SK-N-SH treated with all-trans-retinoic acid at 6 μM for 48 hours (cell line): ENCODE data around the gene WNT3.

ENCODE experiments used
- ATAC-seq: fragments of 200-7000 bp; cut with Tn5 transposase; 3 replicates; pipeline ENCODE4 v1.9.1; 2020; ENCODE audit warnings: mild to moderate bottlenecking, moderate library complexity
- ARNTL ChIP-seq: fragments of 450-650 bp; formaldehyde crosslinking; IDR thresholded peaks from 2 replicates; pipeline ENCODE4 v1.5.0; 2020; ENCODE audit warnings: low read depth, mild to moderate bottlenecking, moderate library complexity, borderline replicate concordance
- CSDC2 ChIP-seq: fragments of 250-450 bp; sonication (Bioruptor Pico); IDR thresholded peaks from 2 replicates; pipeline ENCODE4 v1.5.0; 2020; ENCODE audit warnings: mild to moderate bottlenecking, moderate library complexity
- ESRRG ChIP-seq: fragments of 250-450 bp; sonication (Bioruptor Pico); IDR thresholded peaks from 2 replicates; pipeline ENCODE4 v1.6.1; 2021; ENCODE audit warnings: mild to moderate bottlenecking
- GLIS3 ChIP-seq: fragments of 250-450 bp; sonication (Bioruptor Pico); IDR thresholded peaks from 2 replicates; pipeline ENCODE4 v1.5.0; 2020; ENCODE audit warnings: mild to moderate bottlenecking, moderate library complexity
- ISL1 ChIP-seq: fragments of 250-450 bp; sonication (Bioruptor Pico); IDR thresholded peaks from 2 replicates; pipeline ENCODE4 v2.1.2; 2022; ENCODE audit warnings: mild to moderate bottlenecking, moderate library complexity
- OSR1 ChIP-seq: fragments of 250-450 bp; sonication (Bioruptor Pico); IDR thresholded peaks from 2 replicates; pipeline ENCODE4 v1.8.0; 2022; ENCODE audit warnings: moderate library complexity, mild to moderate bottlenecking, inconsistent platforms
- RARB ChIP-seq: fragments of 250-450 bp; sonication (Bioruptor Pico); IDR thresholded peaks from 2 replicates; pipeline ENCODE4 v1.8.0; 2021; ENCODE audit warnings: mild to moderate bottlenecking, moderate library complexity
- SNAI2 ChIP-seq: fragments of 250-450 bp; sonication (Bioruptor Pico); IDR thresholded peaks from 2 replicates; pipeline ENCODE4 v1.5.0; 2020; ENCODE audit warnings: mild to moderate bottlenecking, moderate library complexity
- TCF4 ChIP-seq: fragments of 250-450 bp; sonication (Bioruptor Pico); IDR thresholded peaks from 2 replicates; pipeline ENCODE4 v1.8.0; 2021; ENCODE audit warnings: mild to moderate bottlenecking, moderate library complexity, borderline replicate concordance
- TOX ChIP-seq: fragments of 250-450 bp; sonication (Bioruptor Pico); IDR thresholded peaks from 2 replicates; pipeline ENCODE4 v1.8.0; 2021; ENCODE audit warnings: mild to moderate bottlenecking, moderate library complexity, borderline replicate concordance
- ZC3H10 ChIP-seq: fragments of 250-450 bp; sonication (Bioruptor Pico); IDR thresholded peaks from 2 replicates; pipeline ENCODE4 v1.5.1; 2021; ENCODE audit warnings: mild to moderate bottlenecking, moderate library complexity
- ZFP3 ChIP-seq: fragments of 250-450 bp; sonication (Bioruptor Pico); IDR thresholded peaks from 2 replicates; pipeline ENCODE4 v1.5.0; 2020; ENCODE audit warnings: mild to moderate bottlenecking, moderate library complexity
- ZFP30 ChIP-seq: fragments of 450-650 bp; formaldehyde crosslinking; IDR thresholded peaks from 2 replicates; pipeline ENCODE4 v1.5.0; 2022; ENCODE audit warnings: mild to moderate bottlenecking, moderate library complexity
- ZNF565 ChIP-seq: fragments of 450-650 bp; formaldehyde crosslinking; conservative IDR thresholded peaks from 2 replicates; pipeline ENCODE4 v1.5.0; 2020; ENCODE audit warnings: low read depth, mild to moderate bottlenecking, moderate library complexity
- ZNF8 ChIP-seq: fragments of 450-650 bp; formaldehyde crosslinking; IDR thresholded peaks from 2 replicates; pipeline ENCODE4 v1.5.0; 2020; ENCODE audit warnings: mild to moderate bottlenecking, moderate library complexity
- TF ChIP-seq, protein P1 (sequence below): fragments of 250-450 bp; sonication (Bioruptor Pico); IDR thresholded peaks from 2 replicates; pipeline ENCODE4 v1.8.0; 2021; ENCODE audit warnings: low read depth, mild to moderate bottlenecking, moderate library complexity, borderline replicate concordance
- TF ChIP-seq, protein P2 (sequence below): fragments of 250-450 bp; sonication (Bioruptor Pico); IDR thresholded peaks from 2 replicates; pipeline ENCODE4 v1.8.0; 2020; ENCODE audit warnings: mild to moderate bottlenecking, moderate library complexity, borderline replicate concordance
- TF ChIP-seq, protein P3 (sequence below): fragments of 250-450 bp; sonication (Bioruptor Pico); IDR thresholded peaks from 2 replicates; pipeline ENCODE4 v1.5.1; 2021; ENCODE audit warnings: mild to moderate bottlenecking, moderate library complexity
- TF ChIP-seq, protein P4 (sequence below): fragments of 250-450 bp; sonication (Bioruptor Pico); IDR thresholded peaks from 2 replicates; pipeline ENCODE4 v1.5.1; 2020; ENCODE audit warnings: low read depth, mild to moderate bottlenecking, moderate library complexity
- TF ChIP-seq, protein P5 (sequence below): fragments of 250-450 bp; sonication (Bioruptor Pico); IDR thresholded peaks from 2 replicates; pipeline ENCODE4 v1.5.0; 2020; ENCODE audit warnings: mild to moderate bottlenecking, moderate library complexity

Gene WNT3, protein sequence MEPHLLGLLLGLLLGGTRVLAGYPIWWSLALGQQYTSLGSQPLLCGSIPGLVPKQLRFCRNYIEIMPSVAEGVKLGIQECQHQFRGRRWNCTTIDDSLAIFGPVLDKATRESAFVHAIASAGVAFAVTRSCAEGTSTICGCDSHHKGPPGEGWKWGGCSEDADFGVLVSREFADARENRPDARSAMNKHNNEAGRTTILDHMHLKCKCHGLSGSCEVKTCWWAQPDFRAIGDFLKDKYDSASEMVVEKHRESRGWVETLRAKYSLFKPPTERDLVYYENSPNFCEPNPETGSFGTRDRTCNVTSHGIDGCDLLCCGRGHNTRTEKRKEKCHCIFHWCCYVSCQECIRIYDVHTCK

DNA sequence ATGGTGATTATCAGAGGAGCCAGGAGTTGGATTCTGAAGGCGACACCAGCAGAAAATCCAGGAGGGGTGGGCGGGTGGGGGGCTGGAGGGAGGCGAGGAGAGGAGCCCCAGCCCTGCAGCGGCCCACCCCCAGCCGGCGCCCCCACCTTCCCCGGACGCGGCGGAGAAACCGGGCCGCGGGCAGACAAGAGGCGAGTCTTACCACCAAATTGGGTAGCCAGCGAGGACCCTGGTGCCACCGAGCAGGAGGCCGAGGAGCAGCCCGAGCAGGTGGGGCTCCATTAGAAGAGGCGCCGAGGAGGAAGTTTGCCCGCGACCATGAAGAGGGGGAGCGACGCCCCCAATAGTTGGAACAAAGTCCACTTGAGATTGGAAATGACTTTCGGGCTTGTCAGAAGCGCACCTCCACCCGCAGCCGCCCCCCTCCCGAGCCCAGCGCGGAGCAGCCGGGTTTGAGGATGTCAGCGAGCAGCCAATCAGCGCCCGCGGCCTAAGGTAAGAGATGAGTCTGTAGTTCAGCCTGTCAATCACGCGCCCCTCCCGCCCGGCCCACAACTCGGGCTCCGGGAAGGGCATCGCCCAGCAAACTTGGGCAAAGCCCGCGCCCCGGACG, at the start of gene WNT3:
Gene WNT3, minus strand, starts transcription at position 377 of the 613 bp plus-strand sequence. Its CDS starts 95 bp downstream, at position 282.
- peak; percentile 29 for ATAC-seq
- no peak for TF ChIP-seq ZC3H10 (CRISPR knock-in tag)
- TF ChIP-seq RARB (CRISPR knock-in tag): no peak
- TF ChIP-seq, protein P1, sequence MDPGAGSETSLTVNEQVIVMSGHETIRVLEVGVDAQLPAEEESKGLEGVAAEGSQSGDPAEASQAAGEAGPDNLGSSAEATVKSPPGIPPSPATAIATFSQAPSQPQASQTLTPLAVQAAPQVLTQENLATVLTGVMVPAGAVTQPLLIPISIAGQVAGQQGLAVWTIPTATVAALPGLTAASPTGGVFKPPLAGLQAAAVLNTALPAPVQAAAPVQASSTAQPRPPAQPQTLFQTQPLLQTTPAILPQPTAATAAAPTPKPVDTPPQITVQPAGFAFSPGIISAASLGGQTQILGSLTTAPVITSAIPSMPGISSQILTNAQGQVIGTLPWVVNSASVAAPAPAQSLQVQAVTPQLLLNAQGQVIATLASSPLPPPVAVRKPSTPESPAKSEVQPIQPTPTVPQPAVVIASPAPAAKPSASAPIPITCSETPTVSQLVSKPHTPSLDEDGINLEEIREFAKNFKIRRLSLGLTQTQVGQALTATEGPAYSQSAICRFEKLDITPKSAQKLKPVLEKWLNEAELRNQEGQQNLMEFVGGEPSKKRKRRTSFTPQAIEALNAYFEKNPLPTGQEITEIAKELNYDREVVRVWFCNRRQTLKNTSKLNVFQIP (CRISPR knock-in tag): no peak
- TF ChIP-seq SNAI2 (CRISPR knock-in tag): no peak
- TF ChIP-seq CSDC2 (CRISPR knock-in tag): no peak
- no peak for TF ChIP-seq TCF4
- TF ChIP-seq ZFP30 (CRISPR knock-in tag): no peak
- no peak for TF ChIP-seq ZFP3
- no peak for TF ChIP-seq ISL1 (CRISPR knock-in tag)
- TF ChIP-seq, protein P2, sequence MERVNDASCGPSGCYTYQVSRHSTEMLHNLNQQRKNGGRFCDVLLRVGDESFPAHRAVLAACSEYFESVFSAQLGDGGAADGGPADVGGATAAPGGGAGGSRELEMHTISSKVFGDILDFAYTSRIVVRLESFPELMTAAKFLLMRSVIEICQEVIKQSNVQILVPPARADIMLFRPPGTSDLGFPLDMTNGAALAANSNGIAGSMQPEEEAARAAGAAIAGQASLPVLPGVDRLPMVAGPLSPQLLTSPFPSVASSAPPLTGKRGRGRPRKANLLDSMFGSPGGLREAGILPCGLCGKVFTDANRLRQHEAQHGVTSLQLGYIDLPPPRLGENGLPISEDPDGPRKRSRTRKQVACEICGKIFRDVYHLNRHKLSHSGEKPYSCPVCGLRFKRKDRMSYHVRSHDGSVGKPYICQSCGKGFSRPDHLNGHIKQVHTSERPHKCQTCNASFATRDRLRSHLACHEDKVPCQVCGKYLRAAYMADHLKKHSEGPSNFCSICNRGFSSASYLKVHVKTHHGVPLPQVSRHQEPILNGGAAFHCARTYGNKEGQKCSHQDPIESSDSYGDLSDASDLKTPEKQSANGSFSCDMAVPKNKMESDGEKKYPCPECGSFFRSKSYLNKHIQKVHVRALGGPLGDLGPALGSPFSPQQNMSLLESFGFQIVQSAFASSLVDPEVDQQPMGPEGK: no peak

DNA sequence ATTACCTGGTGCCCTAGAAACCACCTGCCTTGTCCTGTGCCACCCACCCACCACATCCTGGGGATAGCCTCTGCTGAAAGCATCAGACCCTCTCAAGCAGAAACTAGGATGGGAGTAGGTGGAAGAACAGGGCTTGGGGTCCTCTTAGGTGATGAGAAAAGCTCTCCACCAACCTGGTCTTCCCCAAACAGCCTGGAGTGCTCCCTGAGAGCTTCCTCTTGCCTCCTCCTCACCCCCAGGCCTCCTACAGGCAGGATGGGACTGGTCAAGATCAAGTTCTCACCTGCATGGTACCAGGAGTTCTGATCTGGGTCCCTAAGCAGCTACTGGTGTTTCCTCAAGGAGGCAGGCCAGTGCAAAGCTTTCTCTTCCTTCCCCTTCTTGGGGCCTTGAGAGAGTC, 48.3 kb upstream of the WNT3 start:
- TF ChIP-seq OSR1 (CRISPR knock-in tag): no peak
- TF ChIP-seq ZNF8 (CRISPR knock-in tag): no peak
- no peak for TF ChIP-seq ESRRG (CRISPR knock-in tag)
- no peak for TF ChIP-seq ZNF565 (CRISPR knock-in tag)
- no peak for TF ChIP-seq ZFP30 (CRISPR knock-in tag)
- TF ChIP-seq, protein P3, sequence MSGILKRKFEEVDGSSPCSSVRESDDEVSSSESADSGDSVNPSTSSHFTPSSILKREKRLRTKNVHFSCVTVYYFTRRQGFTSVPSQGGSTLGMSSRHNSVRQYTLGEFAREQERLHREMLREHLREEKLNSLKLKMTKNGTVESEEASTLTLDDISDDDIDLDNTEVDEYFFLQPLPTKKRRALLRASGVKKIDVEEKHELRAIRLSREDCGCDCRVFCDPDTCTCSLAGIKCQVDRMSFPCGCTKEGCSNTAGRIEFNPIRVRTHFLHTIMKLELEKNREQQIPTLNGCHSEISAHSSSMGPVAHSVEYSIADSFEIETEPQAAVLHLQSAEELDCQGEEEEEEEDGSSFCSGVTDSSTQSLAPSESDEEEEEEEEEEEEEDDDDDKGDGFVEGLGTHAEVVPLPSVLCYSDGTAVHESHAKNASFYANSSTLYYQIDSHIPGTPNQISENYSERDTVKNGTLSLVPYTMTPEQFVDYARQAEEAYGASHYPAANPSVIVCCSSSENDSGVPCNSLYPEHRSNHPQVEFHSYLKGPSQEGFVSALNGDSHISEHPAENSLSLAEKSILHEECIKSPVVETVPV (CRISPR knock-in tag): no peak
- TF ChIP-seq, all 23 proteins: peak for 0
- no peak for ATAC-seq

DNA sequence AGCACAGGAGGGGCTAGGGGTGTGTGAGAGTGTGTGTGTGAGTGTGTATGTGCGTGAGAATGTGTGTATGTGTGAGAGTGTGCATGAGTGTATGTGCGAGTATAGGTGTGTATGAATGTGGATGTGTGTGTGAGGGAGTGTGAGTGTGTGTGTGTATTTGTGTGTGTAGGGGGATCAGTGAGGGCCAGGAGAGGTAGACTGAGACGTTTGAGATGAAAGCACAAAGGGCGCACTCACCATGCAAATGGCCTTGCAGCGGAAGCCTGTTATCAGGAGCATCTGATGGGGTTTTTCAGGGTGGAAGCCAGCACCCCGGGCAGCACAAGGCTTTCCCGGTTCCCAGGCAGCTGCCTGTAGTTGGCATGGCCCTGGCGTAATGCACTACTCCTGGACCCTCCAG, 47.8 kb upstream of the WNT3 start:
- TF ChIP-seq, protein P4, sequence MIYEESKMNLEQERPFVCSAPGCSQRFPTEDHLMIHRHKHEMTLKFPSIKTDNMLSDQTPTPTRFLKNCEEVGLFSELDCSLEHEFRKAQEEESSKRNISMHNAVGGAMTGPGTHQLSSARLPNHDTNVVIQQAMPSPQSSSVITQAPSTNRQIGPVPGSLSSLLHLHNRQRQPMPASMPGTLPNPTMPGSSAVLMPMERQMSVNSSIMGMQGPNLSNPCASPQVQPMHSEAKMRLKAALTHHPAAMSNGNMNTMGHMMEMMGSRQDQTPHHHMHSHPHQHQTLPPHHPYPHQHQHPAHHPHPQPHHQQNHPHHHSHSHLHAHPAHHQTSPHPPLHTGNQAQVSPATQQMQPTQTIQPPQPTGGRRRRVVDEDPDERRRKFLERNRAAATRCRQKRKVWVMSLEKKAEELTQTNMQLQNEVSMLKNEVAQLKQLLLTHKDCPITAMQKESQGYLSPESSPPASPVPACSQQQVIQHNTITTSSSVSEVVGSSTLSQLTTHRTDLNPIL (CRISPR knock-in tag): no peak
- TF ChIP-seq ISL1 (CRISPR knock-in tag): no peak
- TF ChIP-seq ARNTL (CRISPR knock-in tag): no peak
- no peak for TF ChIP-seq ZNF8 (CRISPR knock-in tag)
- no peak for TF ChIP-seq ZFP3
- TF ChIP-seq ZFP30 (CRISPR knock-in tag): no peak
- TF ChIP-seq ZNF565 (CRISPR knock-in tag): no peak
- TF ChIP-seq, protein P1 (CRISPR knock-in tag): no peak
- TF ChIP-seq ZC3H10 (CRISPR knock-in tag): no peak
- TF ChIP-seq, protein P5, sequence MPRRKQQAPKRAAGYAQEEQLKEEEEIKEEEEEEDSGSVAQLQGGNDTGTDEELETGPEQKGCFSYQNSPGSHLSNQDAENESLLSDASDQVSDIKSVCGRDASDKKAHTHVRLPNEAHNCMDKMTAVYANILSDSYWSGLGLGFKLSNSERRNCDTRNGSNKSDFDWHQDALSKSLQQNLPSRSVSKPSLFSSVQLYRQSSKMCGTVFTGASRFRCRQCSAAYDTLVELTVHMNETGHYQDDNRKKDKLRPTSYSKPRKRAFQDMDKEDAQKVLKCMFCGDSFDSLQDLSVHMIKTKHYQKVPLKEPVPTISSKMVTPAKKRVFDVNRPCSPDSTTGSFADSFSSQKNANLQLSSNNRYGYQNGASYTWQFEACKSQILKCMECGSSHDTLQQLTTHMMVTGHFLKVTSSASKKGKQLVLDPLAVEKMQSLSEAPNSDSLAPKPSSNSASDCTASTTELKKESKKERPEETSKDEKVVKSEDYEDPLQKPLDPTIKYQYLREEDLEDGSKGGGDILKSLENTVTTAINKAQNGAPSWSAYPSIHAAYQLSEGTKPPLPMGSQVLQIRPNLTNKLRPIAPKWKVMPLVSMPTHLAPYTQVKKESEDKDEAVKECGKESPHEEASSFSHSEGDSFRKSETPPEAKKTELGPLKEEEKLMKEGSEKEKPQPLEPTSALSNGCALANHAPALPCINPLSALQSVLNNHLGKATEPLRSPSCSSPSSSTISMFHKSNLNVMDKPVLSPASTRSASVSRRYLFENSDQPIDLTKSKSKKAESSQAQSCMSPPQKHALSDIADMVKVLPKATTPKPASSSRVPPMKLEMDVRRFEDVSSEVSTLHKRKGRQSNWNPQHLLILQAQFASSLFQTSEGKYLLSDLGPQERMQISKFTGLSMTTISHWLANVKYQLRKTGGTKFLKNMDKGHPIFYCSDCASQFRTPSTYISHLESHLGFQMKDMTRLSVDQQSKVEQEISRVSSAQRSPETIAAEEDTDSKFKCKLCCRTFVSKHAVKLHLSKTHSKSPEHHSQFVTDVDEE: no peak
- TF ChIP-seq TCF4: no peak
- TF ChIP-seq GLIS3: no peak
- TF ChIP-seq CSDC2 (CRISPR knock-in tag): no peak
- no peak for TF ChIP-seq RARB (CRISPR knock-in tag)
- TF ChIP-seq TOX (CRISPR knock-in tag): no peak
- TF ChIP-seq OSR1 (CRISPR knock-in tag): no peak
- TF ChIP-seq, protein P2: no peak
- no peak for TF ChIP-seq SNAI2 (CRISPR knock-in tag)
- TF ChIP-seq ESRRG (CRISPR knock-in tag): no peak
- TF ChIP-seq, all 23 proteins: peak for 0
- no peak for ATAC-seq
